Activated naive CD4-positive, alpha-beta T cell treated with anti-CD3 and anti-CD28 coated beads for 36 hours (primary cell): ENCODE results near the gene CFAP77. TPM values are rescaled to one million over a fixed set of nuclear protein-coding genes. Genes with fewer than 3 reads are reported as not detected.

Source experiments
- CTCF ChIA-PET: fragments of 350-600 bp; sonication (Branson Sonifier 250); formaldehyde crosslinking; loops from one replicate; lab custom pipeline; 2021; ENCODE audit warnings: antibody characterized with exemption; lab: Charles Lee
- DNase-seq: peaks from one replicate; pipeline ENCODE4 v3.0.0-alpha.2; 2020
- H3K27ac Mint-ChIP-seq: one replicate; pipeline ENCODE4 v1.8.0; 2021; ENCODE audit warnings: mild to moderate bottlenecking, mixed read lengths
- H3K27me3 Mint-ChIP-seq: one replicate; pipeline ENCODE4 v1.8.0; 2021; ENCODE audit warnings: low read depth, mixed read lengths
- H3K36me3 Mint-ChIP-seq: one replicate; pipeline ENCODE4 v1.8.0; 2021; ENCODE audit warnings: low read depth, mixed read lengths
- H3K4me1 Mint-ChIP-seq: one replicate; pipeline ENCODE4 v1.8.0; 2021; ENCODE audit warnings: low read depth, mixed read lengths
- H3K4me3 Mint-ChIP-seq: one replicate; pipeline ENCODE4 v1.8.0; 2021; ENCODE audit warnings: mild to moderate bottlenecking, moderate library complexity, mixed read lengths
- H3K9me3 Mint-ChIP-seq: one replicate; pipeline ENCODE4 v1.8.0; 2021; ENCODE audit warnings: mixed read lengths
- intact Hi-C: fragments of 100-400 bp; cut with micrococcal nuclease; formaldehyde crosslinking; loops from one replicate; pipeline ENCODE4 v1.15.1; 2023
- total RNA-seq, 2 experiments: library from RNA; stranded (reverse); gene quantifications; one replicate each; pipeline ENCODE4 v1.2.3, GENCODE V29; 2021

Gene CFAP77
- total RNA-seq, 2 experiments from 2014 or later = not detected

- H3K27me3 Mint-ChIP-seq = peaks cover 69% of the 10 kb centered on the region
- intact Hi-C loops = no loop called here
- peaks cover 14% of the 10 kb centered on the region for H3K4me1 Mint-ChIP-seq
- CTCF ChIA-PET = no interaction called here
- H3K4me3 Mint-ChIP-seq = no peak overlapping the region
- no peak for DNase-seq
- no peaks in the 10 kb centered on the region for H3K9me3 Mint-ChIP-seq
- peaks cover 2% of the 10 kb centered on the region for H3K36me3 Mint-ChIP-seq
- H3K27ac Mint-ChIP-seq = no peak overlapping the region
Measured at GRCh38 chr9:132584601-132585560, 174.9 kb downstream of the CFAP77 start.

DNA sequence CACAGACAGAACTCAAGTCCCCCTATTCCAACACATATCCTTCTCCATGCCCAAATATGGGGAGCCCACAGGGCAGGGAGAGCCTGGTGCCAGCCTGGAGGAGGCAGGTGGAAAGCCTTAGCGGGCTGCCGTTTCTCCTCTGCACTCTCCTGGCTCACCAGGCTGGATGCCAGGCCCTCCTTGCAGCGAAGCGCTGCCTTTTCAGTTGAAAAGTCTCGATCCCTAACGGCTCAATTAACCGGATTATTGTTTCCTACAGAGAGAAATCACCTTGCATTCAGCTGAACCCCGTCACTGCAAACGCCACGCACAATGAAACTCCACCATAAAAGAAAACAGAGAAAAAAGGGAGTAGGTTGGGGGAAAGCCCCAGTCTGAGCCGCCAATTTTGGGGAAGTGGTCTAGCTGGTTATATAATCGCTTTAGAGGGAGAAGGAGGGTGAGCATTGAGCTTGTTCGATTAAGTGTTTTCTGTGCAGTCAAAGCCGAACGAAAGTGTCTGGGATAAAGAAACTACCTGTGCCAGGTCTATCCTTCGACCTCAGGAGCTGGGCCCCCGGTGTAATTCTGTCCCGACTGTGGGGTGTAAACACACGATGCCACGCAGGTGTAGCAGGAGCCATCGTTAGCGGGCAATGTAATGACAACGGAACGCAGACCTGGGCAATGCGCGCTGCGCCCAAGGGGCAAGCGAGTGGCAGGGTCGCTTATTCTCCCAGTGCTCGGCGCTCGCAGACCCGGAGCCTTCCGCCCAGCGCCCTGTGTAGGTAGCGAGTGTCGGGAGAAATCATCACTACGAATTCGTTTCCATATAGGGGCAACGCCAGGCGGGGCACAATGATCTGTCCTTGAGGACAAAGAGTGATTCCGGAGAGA is 176.2 kb downstream of the CFAP77 start:
- H3K27ac Mint-ChIP-seq = no peak overlapping the region
- intact Hi-C loops = no loop called here

DNA sequence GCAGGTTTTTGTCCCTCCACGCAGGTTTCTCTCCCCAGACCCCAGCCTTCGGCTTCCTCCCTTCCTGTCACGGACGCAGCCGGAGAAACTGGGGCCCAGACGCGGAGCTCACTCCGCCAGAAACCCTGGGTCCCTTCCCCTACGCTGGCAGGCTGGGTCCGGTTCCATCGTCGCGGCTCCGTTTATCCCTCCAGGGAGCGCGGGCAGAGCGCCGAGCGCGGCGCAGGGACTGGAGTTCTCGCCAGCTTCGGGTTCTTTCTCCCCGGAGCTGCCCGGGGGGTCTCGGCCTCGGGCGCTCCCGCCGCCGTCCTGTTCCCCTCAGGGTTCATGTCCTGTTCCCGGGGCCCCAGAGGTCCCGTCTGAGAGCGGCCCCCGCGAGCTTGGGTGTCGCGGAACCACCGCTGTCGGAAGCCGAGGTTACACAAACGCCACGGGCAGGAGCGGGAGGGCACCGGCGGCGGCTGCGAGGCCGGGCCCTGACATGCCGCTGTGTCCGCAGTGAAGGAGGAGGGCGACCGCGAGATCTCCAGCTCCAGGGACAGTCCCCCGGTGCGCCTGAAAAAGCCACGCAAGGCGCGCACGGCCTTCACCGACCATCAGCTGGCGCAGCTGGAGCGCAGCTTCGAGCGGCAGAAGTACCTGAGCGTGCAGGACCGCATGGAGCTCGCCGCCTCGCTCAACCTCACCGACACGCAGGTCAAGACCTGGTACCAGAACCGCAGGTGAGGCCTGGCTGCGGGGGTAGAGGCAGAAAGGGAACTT is 177.0 kb downstream of the CFAP77 start:
- H3K36me3 Mint-ChIP-seq = peaks cover 2% of the 10 kb centered on the region
- CTCF ChIA-PET = interaction anchor here (0.8 kb wide), 1 partner anchor 35 kb away, joined by 3 read pairs; no protein-coding TSS in a partner anchor
- H3K27ac Mint-ChIP-seq = no peak overlapping the region
- no peaks in the 10 kb centered on the region for H3K9me3 Mint-ChIP-seq
- peaks cover 12% of the 10 kb centered on the region for H3K4me1 Mint-ChIP-seq
- no peak overlapping the region for H3K4me3 Mint-ChIP-seq
- DNase-seq = no peak
- intact Hi-C loops = no loop called here
- peaks cover 68% of the 10 kb centered on the region for H3K27me3 Mint-ChIP-seq

More for the DNA sequence above, 176.2 kb downstream of the CFAP77 start:
- no peak for DNase-seq
- Mint-ChIP-seq H3K36me3 (peaks cover 2% of the 10 kb centered on the region), H3K27me3 (peaks cover 68% of the 10 kb centered on the region), H3K4me1 (peaks cover 17% of the 10 kb centered on the region), H3K4me3 (no peak overlapping the region), H3K9me3 (no peaks in the 10 kb centered on the region)
- CTCF ChIA-PET = interaction anchor here (0.8 kb wide), 1 partner anchor 34 kb away, joined by 3 read pairs; no protein-coding TSS in a partner anchor

GRCh38 chr9:132587592-132587955 is 177.6 kb downstream of the CFAP77 start:
- Mint-ChIP-seq H3K4me1 (peaks cover 12% of the 10 kb centered on the region), H3K27ac (no peak overlapping the region)
- intact Hi-C loops = no loop called here

GRCh38 chr9:132588098-132588497 is 178.1 kb downstream of the CFAP77 start:
- DNase-seq = no peak
- CTCF ChIA-PET = no interaction called here
- peaks cover 62% of the 10 kb centered on the region for H3K27me3 Mint-ChIP-seq
- peaks cover 12% of the 10 kb centered on the region for H3K4me1 Mint-ChIP-seq
- H3K4me3 Mint-ChIP-seq = no peak overlapping the region
- intact Hi-C loops = no loop called here
- H3K9me3 Mint-ChIP-seq = no peaks in the 10 kb centered on the region
- no peak overlapping the region for H3K27ac Mint-ChIP-seq
- H3K36me3 Mint-ChIP-seq = peaks cover 2% of the 10 kb centered on the region

More at GRCh38 chr9:132587592-132587955, 177.6 kb downstream of the CFAP77 start:
- Mint-ChIP-seq H3K36me3 (peaks cover 2% of the 10 kb centered on the region), H3K4me3 (no peak overlapping the region), H3K27me3 (peaks cover 65% of the 10 kb centered on the region), H3K9me3 (no peaks in the 10 kb centered on the region)
- no peak for DNase-seq
- CTCF ChIA-PET = no interaction called here

- CTCF ChIA-PET = no interaction called here
- DNase-seq = no peak
- no peaks in the 10 kb centered on the region for H3K9me3 Mint-ChIP-seq
- H3K4me3 Mint-ChIP-seq = no peak overlapping the region
- peaks cover 12% of the 10 kb centered on the region for H3K4me1 Mint-ChIP-seq
- peaks cover 57% of the 10 kb centered on the region for H3K27me3 Mint-ChIP-seq
- peaks cover 6% of the 10 kb centered on the region for H3K36me3 Mint-ChIP-seq
- H3K27ac Mint-ChIP-seq = no peak overlapping the region
- intact Hi-C loops = no loop called here
Measured at GRCh38 chr9:132588501-132589147, 178.6 kb downstream of the CFAP77 start.

- CTCF ChIA-PET = no interaction called here
- intact Hi-C loops = no loop called here
- H3K4me3 Mint-ChIP-seq = no peak overlapping the region
- peaks cover 53% of the 10 kb centered on the region for H3K27me3 Mint-ChIP-seq
- H3K4me1 Mint-ChIP-seq = peaks cover 12% of the 10 kb centered on the region
- no peak overlapping the region for H3K27ac Mint-ChIP-seq
- no peak for DNase-seq
- H3K36me3 Mint-ChIP-seq = peaks cover 9% of the 10 kb centered on the region
- H3K9me3 Mint-ChIP-seq = no peaks in the 10 kb centered on the region
Measured at GRCh38 chr9:132589148-132590036, 179.4 kb downstream of the CFAP77 start.

DNA sequence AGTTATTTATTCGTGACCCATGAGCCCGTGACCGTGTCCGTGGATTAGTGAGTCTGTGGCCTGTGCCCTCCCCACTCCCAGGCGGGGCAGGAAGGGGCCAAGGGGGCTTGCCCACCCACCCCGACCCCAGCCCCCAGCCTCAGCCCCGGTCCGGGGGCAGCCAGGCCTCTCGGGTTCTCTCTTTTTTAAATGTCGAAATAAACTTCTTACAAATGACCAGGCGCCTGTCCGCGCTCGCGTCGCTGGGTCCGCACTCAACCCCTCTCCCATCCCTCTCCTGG is 180.0 kb downstream of the CFAP77 start:
- no peak overlapping the region for H3K27ac Mint-ChIP-seq
- peaks cover 12% of the 10 kb centered on the region for H3K4me1 Mint-ChIP-seq
- H3K36me3 Mint-ChIP-seq = peaks cover 15% of the 10 kb centered on the region
- CTCF ChIA-PET = no interaction called here
- intact Hi-C loops = no loop called here
- no peak overlapping the region for H3K4me3 Mint-ChIP-seq
- DNase-seq = no peak
- peaks cover 47% of the 10 kb centered on the region for H3K27me3 Mint-ChIP-seq
- H3K9me3 Mint-ChIP-seq = no peaks in the 10 kb centered on the region

DNA sequence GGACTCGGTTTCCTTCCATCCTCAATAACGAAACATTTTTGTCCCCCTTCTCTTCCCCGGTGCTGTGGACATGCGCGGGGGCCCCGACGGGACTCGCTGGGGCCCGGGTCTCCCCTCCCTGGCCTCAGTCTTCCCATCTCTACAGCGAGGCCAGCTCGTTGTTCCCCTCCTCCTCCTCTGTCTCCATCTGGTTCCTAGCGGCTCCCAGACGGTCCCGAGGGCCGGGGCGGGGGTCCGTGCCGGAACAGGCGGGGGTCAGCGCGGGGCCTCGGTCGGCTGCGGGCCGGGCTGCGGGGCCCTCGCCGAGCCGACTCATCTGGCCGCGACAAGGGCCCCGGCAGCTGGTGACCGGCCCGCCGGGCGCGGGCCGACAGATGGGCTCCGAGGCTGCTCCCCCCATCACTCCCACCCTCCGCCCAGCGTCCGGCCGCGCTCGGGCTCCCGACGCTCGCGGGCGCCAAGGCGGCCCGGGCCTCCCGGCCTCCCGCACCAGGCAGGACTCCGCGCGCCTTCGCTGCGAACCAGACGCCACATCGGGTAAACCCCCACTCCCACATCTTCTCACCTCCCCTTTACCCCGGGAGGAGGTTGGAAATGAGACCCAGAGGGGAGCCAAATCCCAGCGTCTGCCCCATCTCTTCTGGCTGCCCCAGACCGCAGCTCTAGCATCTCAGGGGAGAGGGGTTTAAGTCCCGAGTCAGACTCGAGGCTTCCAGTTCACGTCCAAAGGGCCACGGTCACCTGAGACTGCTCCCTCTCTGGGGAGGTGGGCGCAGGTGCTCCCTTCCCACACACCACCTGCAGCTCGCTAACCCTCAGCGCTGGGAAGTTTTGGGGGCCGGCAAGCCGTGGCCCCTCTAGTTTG is 180.5 kb downstream of the CFAP77 start:
- Mint-ChIP-seq H3K4me1 (peaks cover 12% of the 10 kb centered on the region), H3K4me3 (no peak overlapping the region), H3K36me3 (peaks cover 17% of the 10 kb centered on the region), H3K27me3 (peaks cover 45% of the 10 kb centered on the region), H3K27ac (no peak overlapping the region), H3K9me3 (no peaks in the 10 kb centered on the region)
- CTCF ChIA-PET = no interaction called here
- intact Hi-C loops = no loop called here
- no peak for DNase-seq

DNA sequence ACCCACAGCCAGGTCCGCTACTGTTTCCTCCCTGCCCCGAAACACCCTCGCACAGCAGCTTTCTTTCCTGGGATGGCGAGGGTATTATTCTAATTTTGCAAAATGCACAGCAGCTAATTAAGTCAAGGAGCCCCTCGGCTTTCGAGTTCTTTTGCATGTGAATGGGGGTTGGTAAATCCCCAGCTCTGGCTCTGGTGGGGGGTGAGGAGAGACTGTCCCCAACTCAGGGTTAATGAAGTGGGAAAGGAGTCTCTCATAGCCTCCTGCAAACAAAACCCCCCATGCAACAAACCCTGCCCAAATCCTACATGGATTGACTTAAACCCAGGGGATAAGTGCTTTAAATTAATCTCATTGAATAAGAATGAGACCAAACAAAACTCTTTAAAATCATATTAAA is 181.2 kb downstream of the CFAP77 start:
- Mint-ChIP-seq H3K4me1 (peaks cover 8% of the 10 kb centered on the region), H3K27me3 (peaks cover 38% of the 10 kb centered on the region), H3K36me3 (peaks cover 22% of the 10 kb centered on the region), H3K9me3 (no peaks in the 10 kb centered on the region), H3K27ac (no peak overlapping the region), H3K4me3 (no peak overlapping the region)
- no peak for DNase-seq
- CTCF ChIA-PET = no interaction called here
- intact Hi-C loops = no loop called here
